Muscle of arm (tissue), 12 donors: ENCODE measurements around the gene SLC35E1. TPM values are rescaled to one million over a fixed set of nuclear protein-coding genes. Genes with fewer than 3 reads are reported as not detected.

Experiments
- DNase-seq: peaks from one replicate; pipeline ENCODE4 v3.0.0-alpha.2; 2013
- polyA plus RNA-seq, 12 donors: library from polyadenylated mRNA; unstranded; fragments of 120-200 nt; gene quantifications; one replicate each; pipeline ENCODE4 v1.2.1, GENCODE V29; 2013; ENCODE audit not compliant: insufficient read length in 12 of 12

SLC35E1 gene
- polyA plus RNA-seq, 12 donors = 27.4 to 39.6 (median 30.9) TPM; not detected in 1

DNA sequence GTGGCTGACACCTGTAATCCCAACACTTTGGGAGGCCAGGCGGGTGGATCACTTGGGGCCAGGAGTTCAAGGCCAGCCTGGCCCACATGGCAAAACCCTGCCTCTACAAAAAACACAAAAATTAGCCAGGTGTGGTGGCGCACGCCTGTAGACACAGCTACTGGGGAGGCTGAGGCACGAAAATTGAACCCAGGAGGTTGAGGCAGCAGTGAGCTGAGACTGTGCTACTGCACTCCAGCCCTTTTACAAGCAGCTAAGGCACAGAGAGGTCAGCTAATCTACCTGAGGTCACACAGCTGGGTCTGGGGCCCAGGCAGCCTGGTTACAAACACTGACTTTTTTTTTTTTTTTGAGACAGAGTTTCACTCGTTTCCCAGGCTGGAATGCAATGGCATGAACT lies 28.6 kb upstream of the SLC35E1 start:
- DNase-seq = no peak

DNA sequence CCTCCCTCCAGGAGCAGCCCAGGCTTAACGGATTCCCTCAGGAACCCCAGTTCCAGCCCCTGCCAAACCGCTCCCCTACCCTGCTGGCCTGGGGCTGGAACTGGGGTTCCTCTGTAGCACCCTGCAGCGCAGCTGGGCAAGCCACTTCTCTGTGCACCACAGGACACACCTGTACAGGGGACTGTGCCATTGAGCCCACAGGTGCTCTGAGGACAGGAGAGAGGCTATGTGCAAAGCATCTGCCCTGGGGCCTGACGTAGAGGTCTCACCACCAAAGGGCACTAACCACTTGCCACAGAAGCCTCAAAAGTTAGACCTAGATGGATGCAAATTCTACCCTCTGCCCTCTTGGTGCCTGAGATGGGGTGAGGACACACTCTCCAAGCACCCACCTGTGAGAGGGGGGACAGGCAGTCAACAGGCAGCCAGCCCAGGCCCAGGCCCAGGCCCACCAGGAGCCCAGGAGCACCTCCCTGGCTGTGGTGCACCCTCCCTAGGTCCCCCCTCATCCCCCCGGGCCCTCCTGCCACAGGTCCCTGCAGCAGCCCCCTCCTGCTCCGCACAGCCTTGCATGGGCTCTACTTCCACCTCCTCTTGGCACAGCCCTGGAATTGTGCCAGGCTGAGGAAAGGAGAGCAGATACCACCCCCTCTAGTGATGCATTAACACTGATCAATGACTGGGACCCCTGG lies 27.6 kb upstream of the SLC35E1 start:
- no peak for DNase-seq

DNA sequence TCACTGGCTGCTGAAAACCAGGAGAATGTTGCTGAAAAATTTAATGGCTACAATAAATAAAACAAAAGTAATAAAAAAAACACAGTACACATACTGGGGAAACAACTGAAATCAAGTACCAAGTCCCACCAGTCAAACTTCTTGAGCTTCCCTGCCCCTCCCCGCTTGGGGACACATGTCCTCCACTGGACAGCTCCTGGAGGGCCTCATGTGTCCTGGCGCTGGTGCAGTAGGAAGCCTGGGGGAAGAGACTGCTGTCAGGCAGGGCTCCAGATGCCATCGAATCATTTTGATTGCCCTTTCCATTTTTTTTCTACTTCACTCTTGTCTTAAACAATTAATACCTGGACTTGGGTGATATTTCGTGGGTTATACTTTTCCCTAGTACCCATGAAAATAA lies 26.6 kb upstream of the SLC35E1 start:
- DNase-seq = no peak

- DNase-seq = no peak
Measured at GRCh38 chr19:16596399-16596798, 24.2 kb upstream of the SLC35E1 start.

GRCh38 chr19:16595097-16595496 lies 22.9 kb upstream of the SLC35E1 start:
- no peak for DNase-seq

DNA sequence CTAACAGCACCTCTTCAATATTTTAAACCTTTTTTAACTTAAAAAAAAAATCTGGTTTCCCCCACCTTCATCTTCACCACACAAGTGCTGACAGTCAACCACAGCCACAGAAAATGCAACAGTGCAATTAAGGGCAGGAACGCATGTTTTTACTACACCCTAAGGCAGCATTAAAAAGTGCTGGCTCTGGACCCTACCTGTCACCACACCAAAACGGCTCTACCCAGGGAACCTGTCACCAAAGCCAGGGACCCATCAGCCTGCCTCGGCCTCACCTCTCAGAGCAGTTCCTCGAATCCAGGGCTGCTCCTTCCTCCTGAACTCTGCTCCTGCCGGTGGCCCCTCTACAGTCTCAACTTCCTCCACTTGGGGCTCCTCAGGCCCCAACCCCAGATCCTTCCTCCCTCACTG lies 22.5 kb upstream of the SLC35E1 start:
- no peak for DNase-seq

GRCh38 chr19:16594131-16594586 lies 21.9 kb upstream of the SLC35E1 start:
- DNase-seq = no peak

GRCh38 chr19:16593181-16593580 lies 21.0 kb upstream of the SLC35E1 start:
- no peak for DNase-seq

GRCh38 chr19:16591803-16592556 lies 19.8 kb upstream of the SLC35E1 start:
- no peak for DNase-seq

DNA sequence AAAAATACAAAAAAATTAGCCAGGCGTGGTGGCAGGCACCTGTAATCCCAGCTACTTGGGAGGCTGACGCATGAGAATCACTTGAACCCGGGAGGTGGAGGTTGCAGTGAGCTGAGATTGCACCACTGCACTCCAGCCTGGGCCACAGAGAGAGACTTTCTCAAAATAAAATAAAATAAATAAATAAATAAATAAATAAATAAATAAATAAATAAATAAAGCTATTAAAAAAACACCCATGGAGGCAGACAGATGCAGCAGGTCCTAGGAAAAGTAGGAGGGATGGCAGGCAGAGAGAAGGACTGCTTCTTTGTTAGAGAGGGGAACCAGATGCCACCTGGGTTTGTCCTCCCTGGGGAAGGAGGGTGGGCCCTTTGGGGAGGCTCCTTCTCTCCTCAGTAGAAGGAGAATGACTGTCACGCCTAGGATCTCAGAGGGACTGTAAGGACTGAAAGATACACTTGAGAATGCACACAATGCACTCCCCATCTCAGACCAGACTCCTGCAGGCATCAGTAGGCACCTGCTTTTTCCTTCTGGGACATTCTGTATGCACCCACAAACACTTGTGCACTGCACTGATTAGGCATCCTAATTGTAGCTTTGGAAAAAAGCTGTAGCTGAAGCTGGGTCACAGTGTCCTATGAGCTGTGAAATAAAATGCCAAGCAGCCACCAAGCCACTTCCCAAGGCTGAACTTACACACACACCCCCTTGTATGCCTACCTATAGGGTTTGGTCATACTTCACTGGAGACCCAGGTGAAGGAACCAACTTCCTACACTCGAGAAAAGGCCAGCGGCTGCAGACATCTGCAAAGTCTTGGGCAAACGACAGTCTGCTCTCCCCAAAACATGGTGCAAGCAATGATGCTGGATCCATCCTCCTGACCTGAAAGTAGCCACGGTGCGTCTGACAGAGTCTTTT lies 18.9 kb upstream of the SLC35E1 start:
- no peak for DNase-seq

DNA sequence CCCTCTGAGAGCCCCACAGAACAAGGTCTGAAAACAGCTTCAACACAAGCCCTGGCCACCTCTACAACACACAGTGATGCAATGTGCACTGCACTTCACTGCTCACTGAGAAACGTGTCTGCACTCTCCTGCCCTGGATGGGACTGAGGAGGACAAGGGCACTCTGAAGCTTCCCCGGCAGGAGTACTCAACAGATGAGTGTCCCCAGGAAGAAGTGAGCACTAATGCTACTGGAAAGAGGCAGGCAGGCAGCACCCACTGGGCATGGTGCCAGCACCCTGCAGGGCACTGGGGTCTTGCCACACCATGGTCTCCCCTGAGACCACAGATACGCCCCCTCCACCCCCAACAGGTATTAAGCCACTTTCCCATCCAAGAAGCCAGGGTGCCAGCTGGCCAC lies 17.7 kb upstream of the SLC35E1 start:
- DNase-seq = no peak

- no peak for DNase-seq
Measured at GRCh38 chr19:16588824-16589577, 16.8 kb upstream of the SLC35E1 start.

DNA sequence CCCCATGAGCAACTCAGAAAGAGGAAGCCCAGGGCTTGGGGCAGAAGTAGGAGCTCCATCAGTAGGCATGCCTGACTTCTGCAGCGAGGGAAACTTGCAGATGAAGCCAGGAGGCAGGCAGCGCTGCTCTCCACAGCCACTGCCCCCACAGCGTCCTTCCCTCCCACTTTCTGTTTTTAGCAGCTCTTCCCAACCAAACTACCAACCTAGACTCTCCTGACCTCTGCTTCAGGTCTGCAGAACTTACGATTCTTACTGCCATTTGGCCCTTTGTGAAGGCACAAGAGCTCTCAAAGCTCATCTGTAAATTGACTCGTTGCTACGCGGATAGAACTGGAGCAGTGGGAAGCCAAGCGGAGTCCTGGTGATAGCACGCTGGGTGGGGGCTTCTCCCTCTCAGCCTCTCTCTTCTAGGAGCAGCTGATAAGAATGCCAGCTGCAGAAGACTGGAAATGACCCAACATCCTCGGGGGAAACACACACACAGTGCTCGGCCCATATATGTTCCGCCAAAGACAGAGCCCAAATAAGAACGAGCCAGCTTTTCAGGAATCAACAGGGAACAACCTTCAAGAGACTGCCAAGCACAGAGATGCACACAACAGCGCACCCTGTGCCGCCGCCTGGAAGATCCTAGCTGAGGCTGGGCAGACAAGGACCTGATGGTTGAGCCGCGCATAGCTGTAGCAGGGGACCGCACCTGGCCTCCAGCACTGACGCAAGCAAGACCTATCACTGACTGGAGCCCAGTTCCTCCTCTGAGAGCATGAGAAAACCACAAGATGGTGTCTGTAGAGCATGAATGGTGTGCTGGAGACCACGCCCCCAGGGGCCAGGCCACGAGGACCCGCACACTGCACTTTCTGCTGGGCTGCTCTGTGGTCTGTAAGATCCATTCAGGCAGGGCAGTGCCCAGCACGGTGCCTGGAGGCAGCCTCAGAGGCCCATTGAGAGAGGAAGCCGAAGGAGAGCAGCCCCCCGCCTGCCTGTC lies 15.9 kb upstream of the SLC35E1 start:
- no peak for DNase-seq

DNA sequence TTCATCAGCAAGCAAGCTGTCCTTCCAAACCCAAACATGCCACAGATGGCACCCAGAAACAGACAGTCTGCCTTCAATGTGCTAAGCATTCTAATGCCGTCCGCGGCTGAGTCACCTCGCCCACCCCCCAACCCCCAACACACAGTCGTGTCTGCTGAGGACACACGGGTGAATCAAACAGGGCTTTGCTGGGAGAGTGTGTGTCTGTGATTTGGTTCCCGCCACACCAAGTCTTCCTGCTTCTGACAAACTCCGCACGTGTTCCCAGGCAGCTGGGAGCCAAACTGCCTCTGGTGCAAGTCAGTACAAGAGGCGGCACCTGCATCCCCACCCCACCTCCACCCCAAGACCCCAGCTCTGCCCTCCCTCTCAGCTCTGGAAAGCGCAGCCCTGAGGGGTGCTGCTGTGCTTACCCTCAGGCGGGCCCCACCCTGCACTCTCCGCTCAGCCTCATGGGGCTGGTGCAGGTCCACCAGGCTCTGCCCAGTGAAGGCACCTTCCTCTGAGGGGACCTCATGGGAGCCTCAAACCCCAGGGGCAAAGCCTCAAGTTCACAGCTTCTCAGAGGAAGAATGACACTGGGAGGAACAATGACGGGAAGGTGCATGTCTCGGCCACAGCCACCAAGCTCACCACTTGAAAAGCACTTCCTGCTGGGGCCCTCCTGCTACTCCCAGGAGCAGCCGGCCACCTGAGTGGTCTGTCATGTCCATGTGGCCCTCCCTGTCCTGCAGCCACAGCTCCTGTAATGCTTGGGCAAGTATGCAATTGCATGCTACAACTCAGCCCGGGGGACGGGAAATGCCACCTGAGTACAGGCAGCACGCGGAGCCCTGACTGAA lies 15.0 kb upstream of the SLC35E1 start:
- DNase-seq = no peak

GRCh38 chr19:16586477-16586871 lies 14.3 kb upstream of the SLC35E1 start:
- no peak for DNase-seq

DNA sequence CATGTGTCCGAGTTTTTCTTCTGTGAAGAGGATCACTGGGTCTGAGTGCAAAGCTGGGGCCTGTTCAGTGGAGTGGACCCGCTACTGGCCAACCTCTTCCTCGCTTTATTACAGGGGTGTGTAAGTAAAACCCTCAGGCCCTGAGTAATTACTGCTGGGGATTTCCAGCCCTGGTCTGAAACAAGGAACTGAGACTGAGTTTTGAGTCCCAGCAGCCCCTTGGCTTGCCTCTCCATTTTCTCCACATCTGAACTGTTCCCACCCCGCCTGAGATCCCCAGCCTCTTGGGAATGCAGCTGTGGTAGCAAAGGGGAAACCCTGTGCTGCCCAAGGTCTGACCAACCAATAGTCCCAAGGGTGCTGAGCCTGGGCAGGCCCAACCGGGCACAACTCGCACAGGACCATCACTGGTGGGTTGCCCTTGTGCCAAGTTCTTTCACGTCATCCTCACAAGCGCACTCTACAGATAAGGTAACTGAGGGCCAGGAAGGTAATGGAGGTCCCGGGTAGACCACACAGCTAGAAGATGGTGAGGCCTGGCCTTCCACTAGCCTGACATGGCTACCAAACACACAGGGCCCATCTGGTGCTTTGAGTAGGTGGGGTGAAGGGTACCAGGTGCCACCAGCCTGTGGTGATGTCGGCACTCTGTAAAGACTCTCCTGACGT lies 13.7 kb upstream of the SLC35E1 start:
- DNase-seq = no peak

GRCh38 chr19:16585094-16585801 lies 13.0 kb upstream of the SLC35E1 start:
- DNase-seq = no peak
